GM23338 (cell line): ENCODE measurements around the gene OR12D1. TPM values are rescaled to one million over a fixed set of nuclear protein-coding genes. Genes with fewer than 3 reads are reported as not detected.

Experiments
- ATAC-seq: fragments of 200-7000 bp; cut with Tn5 transposase; 3 replicates; pipeline ENCODE4 v1.9.1; 2020
- DNase-seq: peaks from one replicate; pipeline ENCODE4 v3.0.0-alpha.2; 2015; ENCODE audit warnings: low spot score
- H2AFZ ChIP-seq: fragments of 200-600 bp; sonication (generic); 2 replicates; pipeline ENCODE4 v1.8.0; 2016; ENCODE audit warnings: antibody characterized with exemption, mild to moderate bottlenecking, moderate library complexity
- H3F3A ChIP-seq: fragments of 200-600 bp; sonication (generic); replicated peaks from 2 replicates; pipeline ENCODE4 v1.8.0; 2017; ENCODE audit warnings: antibody characterized with exemption, mixed run types, low read depth
- H3K27ac ChIP-seq: fragments of 200-600 bp; sonication (generic); 2 replicates; pipeline ENCODE4 v1.6.1; 2016; ENCODE audit warnings: low read depth
- H3K27me3 ChIP-seq: fragments of 200-600 bp; sonication (generic); 2 replicates; pipeline ENCODE4 v1.8.0; 2016; ENCODE audit warnings: mild to moderate bottlenecking, mixed run types, moderate library complexity; ENCODE audit not compliant: insufficient read depth
- H3K36me3 ChIP-seq: fragments of 200-600 bp; sonication (generic); 2 replicates; pipeline ENCODE4 v1.8.0; 2016; ENCODE audit warnings: mild to moderate bottlenecking; ENCODE audit not compliant: insufficient read depth
- H3K4me1 ChIP-seq: fragments of 200-600 bp; sonication (generic); 2 replicates; pipeline ENCODE4 v1.8.0; 2016; ENCODE audit warnings: mild to moderate bottlenecking, moderate library complexity; ENCODE audit not compliant: insufficient read depth
- H3K4me2 ChIP-seq: fragments of 200-600 bp; sonication (generic); 2 replicates; pipeline ENCODE4 v1.7.1; 2017; ENCODE audit warnings: mixed run types
- H3K4me3 ChIP-seq: fragments of 200-600 bp; sonication (generic); 2 replicates; pipeline ENCODE4 v1.6.1; 2016; ENCODE audit warnings: mixed run types
- H3K79me2 ChIP-seq: fragments of 200-600 bp; sonication (generic); replicated peaks from 2 replicates; pipeline ENCODE4 v1.8.0; 2017; ENCODE audit warnings: mild to moderate bottlenecking; ENCODE audit not compliant: insufficient read depth
- H3K9me2 ChIP-seq: fragments of 200-600 bp; sonication (generic); 2 replicates; pipeline ENCODE4 v1.8.0; 2017; ENCODE audit not compliant: insufficient read depth
- H4K20me1 ChIP-seq: fragments of 200-600 bp; sonication (generic); replicated peaks from 2 replicates; pipeline ENCODE4 v1.8.0; 2017; ENCODE audit warnings: mild to moderate bottlenecking; ENCODE audit not compliant: insufficient read depth
- H3K27ac Mint-ChIP-seq: 2 replicates; pipeline ENCODE4 v1.8.0; 2020; ENCODE audit warnings: inconsistent platforms, mild to moderate bottlenecking, moderate library complexity, mixed read lengths
- H3K27me3 Mint-ChIP-seq: 3 replicates; pipeline ENCODE4 v1.8.0; 2022; ENCODE audit warnings: low read depth, mild to moderate bottlenecking, moderate library complexity, mixed read lengths, inconsistent platforms; ENCODE audit not compliant: insufficient read depth, poor library complexity
- H3K36me3 Mint-ChIP-seq: 3 replicates; pipeline ENCODE4 v1.8.0; 2021; ENCODE audit warnings: low read depth, mild to moderate bottlenecking, inconsistent platforms, moderate library complexity, mixed read lengths
- H3K4me1 Mint-ChIP-seq: 3 replicates; pipeline ENCODE4 v1.8.0; 2020; ENCODE audit warnings: mild to moderate bottlenecking, inconsistent platforms, mixed read lengths
- H3K4me3 Mint-ChIP-seq: 3 replicates; pipeline ENCODE4 v1.8.0; 2021; ENCODE audit warnings: moderate library complexity, mild to moderate bottlenecking, inconsistent platforms, mixed read lengths
- H3K9me3 Mint-ChIP-seq: 3 replicates; pipeline ENCODE4 v1.8.0; 2020; ENCODE audit warnings: moderate library complexity, mild to moderate bottlenecking, inconsistent platforms, mixed read lengths
- CREB1 ChIP-seq: fragments of 250-450 bp; sonication (Bioruptor Pico); IDR thresholded peaks from 2 replicates; pipeline ENCODE4 v1.5.0; 2020; ENCODE audit warnings: low read depth, mild to moderate bottlenecking, moderate library complexity
- EZH2 ChIP-seq: fragments of 200-600 bp; sonication (generic); IDR thresholded peaks from one replicate; pipeline ENCODE4 v1.8.0; 2017; ENCODE audit warnings: antibody characterized with exemption, mild to moderate bottlenecking, low read depth; ENCODE audit not compliant: unreplicated experiment
- EZH2phosphoT487 ChIP-seq: fragments of 200-600 bp; sonication (generic); IDR thresholded peaks from one replicate; pipeline ENCODE4 v1.8.1; 2018; ENCODE audit warnings: antibody characterized with exemption; ENCODE audit not compliant: unreplicated experiment
- JUNB ChIP-seq: IDR thresholded peaks from one replicate; pipeline ENCODE4 v1.6.1; 2016; ENCODE audit warnings: antibody characterized with exemption; ENCODE audit not compliant: unreplicated experiment
- NANOG ChIP-seq: IDR thresholded peaks from 2 replicates; pipeline ENCODE4 v1.6.1; 2016; ENCODE audit warnings: antibody characterized with exemption, borderline replicate concordance
- POLR2AphosphoS5 ChIP-seq: IDR thresholded peaks from 2 replicates; pipeline ENCODE4 v1.6.1; 2016; ENCODE audit warnings: antibody characterized with exemption, low read depth
- STAT1 ChIP-seq: IDR thresholded peaks from one replicate; pipeline ENCODE4 v1.6.1; 2016; ENCODE audit warnings: antibody characterized with exemption; ENCODE audit not compliant: unreplicated experiment
- ZNF114 ChIP-seq: fragments of 250-450 bp; sonication (Bioruptor Pico); IDR thresholded peaks from 2 replicates; pipeline ENCODE4 v1.5.0; 2020; ENCODE audit warnings: mild to moderate bottlenecking, moderate library complexity
- ZNF331 ChIP-seq: fragments of 250-450 bp; sonication (Bioruptor Pico); IDR thresholded peaks from 2 replicates; pipeline ENCODE4 v1.5.0; 2020; ENCODE audit warnings: low read depth, mild to moderate bottlenecking, moderate library complexity
- ZNF462 ChIP-seq: fragments of 250-450 bp; sonication (Bioruptor Pico); IDR thresholded peaks from 2 replicates; pipeline ENCODE4 v1.5.0; 2020; ENCODE audit warnings: mild to moderate bottlenecking, moderate library complexity
- polyA plus RNA-seq: library from polyadenylated mRNA; unstranded; fragments of >200 nt; fragmentation: Nextera tagmentation; extraction: Ambion mirVana; gene quantifications from 2 replicates; pipeline ENCODE4 v1.2.1, GENCODE V29; 2016
- total RNA-seq: library from RNA; depleted of rRNA; stranded (reverse); fragments of >200 nt; shearing (Covaris generic); gene quantifications from 2 replicates; pipeline ENCODE4 v1.2.3, GENCODE V29; 2014
- TF ChIP-seq, protein P1 (sequence below), 2 experiments: fragments of 200-600 bp in 1 of 2; sonication (generic) in 1 of 2; conservative IDR thresholded peaks; 2 replicates each; pipeline versions ENCODE4 v1.5.1 to v1.6.1; 2016 to 2017; ENCODE audit warnings: antibody characterized with exemption in 2 of 2, low read depth in 2 of 2, mild to moderate bottlenecking in 2 of 2, moderate library complexity in 1 of 2
- TF ChIP-seq, protein P2 (sequence below): IDR thresholded peaks from one replicate; pipeline ENCODE4 v1.6.1; 2018; ENCODE audit warnings: antibody characterized with exemption; ENCODE audit not compliant: unreplicated experiment
- TF ChIP-seq, protein P3 (sequence below): IDR thresholded peaks from 2 replicates; pipeline ENCODE4 v1.6.1; 2016; ENCODE audit warnings: antibody characterized with exemption

Gene OR12D1
- total and polyA plus RNA-seq, 2 experiments from 2014 or later, result not detected

DNA sequence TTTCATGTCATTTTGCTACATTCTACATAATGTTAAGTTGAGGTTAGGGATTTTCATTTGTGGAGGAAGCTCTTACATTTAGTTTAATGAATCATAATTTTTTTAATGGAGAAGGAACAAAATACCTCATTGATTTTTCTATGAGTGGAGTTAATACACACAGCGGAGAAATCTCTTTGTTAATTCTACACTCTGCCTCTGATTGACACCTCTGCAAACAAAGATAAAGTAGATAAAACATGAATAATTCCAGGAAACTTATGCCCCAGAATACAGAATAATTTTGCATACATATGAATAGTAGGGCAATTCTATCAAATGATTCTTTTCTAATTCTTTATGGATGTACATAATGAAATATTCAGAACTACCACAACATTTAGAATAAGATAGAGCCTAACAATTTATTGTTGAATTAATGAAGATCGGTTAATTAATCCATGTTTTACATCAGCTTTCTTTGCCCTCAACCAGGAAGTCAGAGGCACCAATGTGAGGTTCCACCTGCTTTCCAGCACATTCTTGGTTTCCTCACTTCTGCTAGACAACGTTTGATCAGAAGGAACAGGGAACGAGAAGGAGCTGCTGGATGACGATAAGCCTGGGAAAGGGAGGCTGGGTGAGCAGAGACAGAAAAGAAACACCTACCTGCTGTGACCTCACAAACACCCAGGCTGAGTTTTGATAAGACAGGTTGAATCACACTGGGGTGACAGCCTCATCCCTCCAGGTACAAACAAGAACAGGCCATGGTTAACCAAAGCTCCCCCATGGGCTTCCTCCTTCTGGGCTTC is 46.5 kb downstream of the OR12D1 start:
- Histone ChIP-seq H3K4me1 (no peaks in the 10 kb centered on the region), H3K79me2 (no peaks in the 10 kb centered on the region), H3K27ac (no peak overlapping the region), H3K4me3 (no peak overlapping the region), H3K36me3 (no peaks in the 10 kb centered on the region), H3K27me3 (no peaks in the 10 kb centered on the region), H2AFZ (no peak overlapping the region), H3K9me2 (peaks cover 19% of the 10 kb centered on the region), H3K4me2 (no peak overlapping the region), H4K20me1 (no peaks in the 10 kb centered on the region), H3F3A (no peaks in the 10 kb centered on the region)
- Mint-ChIP-seq H3K4me3 (no peak overlapping the region), H3K4me1 (0 out of 3 replicates have a peak, but pooled peaks cover 2% of the 10 kb centered on the region), H3K9me3 (no peaks in the 10 kb centered on the region), H3K27me3 (peaks cover 2% of the 10 kb centered on the region), H3K36me3 (no peaks in the 10 kb centered on the region), H3K27ac (no peak overlapping the region)
- ATAC-seq (no peak), DNase-seq (no peak)
- TF ChIP-seq STAT1 (no peak), NANOG (no peak), EZH2phosphoT487 (no peak), ZNF114 (CRISPR knock-in tag) (no peak), CREB1 (CRISPR knock-in tag) (no peak), EZH2 (no peak), ZNF331 (no peak), POLR2AphosphoS5 (no peak), ZNF462 (CRISPR knock-in tag) (no peak), JUNB (no peak)
- TF ChIP-seq, protein P1, sequence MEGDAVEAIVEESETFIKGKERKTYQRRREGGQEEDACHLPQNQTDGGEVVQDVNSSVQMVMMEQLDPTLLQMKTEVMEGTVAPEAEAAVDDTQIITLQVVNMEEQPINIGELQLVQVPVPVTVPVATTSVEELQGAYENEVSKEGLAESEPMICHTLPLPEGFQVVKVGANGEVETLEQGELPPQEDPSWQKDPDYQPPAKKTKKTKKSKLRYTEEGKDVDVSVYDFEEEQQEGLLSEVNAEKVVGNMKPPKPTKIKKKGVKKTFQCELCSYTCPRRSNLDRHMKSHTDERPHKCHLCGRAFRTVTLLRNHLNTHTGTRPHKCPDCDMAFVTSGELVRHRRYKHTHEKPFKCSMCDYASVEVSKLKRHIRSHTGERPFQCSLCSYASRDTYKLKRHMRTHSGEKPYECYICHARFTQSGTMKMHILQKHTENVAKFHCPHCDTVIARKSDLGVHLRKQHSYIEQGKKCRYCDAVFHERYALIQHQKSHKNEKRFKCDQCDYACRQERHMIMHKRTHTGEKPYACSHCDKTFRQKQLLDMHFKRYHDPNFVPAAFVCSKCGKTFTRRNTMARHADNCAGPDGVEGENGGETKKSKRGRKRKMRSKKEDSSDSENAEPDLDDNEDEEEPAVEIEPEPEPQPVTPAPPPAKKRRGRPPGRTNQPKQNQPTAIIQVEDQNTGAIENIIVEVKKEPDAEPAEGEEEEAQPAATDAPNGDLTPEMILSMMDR (conservative IDR thresholded peaks at IDR 0.05; ENCODE audit: low read depth in 2 of 2), result no peak
- TF ChIP-seq, protein P2, sequence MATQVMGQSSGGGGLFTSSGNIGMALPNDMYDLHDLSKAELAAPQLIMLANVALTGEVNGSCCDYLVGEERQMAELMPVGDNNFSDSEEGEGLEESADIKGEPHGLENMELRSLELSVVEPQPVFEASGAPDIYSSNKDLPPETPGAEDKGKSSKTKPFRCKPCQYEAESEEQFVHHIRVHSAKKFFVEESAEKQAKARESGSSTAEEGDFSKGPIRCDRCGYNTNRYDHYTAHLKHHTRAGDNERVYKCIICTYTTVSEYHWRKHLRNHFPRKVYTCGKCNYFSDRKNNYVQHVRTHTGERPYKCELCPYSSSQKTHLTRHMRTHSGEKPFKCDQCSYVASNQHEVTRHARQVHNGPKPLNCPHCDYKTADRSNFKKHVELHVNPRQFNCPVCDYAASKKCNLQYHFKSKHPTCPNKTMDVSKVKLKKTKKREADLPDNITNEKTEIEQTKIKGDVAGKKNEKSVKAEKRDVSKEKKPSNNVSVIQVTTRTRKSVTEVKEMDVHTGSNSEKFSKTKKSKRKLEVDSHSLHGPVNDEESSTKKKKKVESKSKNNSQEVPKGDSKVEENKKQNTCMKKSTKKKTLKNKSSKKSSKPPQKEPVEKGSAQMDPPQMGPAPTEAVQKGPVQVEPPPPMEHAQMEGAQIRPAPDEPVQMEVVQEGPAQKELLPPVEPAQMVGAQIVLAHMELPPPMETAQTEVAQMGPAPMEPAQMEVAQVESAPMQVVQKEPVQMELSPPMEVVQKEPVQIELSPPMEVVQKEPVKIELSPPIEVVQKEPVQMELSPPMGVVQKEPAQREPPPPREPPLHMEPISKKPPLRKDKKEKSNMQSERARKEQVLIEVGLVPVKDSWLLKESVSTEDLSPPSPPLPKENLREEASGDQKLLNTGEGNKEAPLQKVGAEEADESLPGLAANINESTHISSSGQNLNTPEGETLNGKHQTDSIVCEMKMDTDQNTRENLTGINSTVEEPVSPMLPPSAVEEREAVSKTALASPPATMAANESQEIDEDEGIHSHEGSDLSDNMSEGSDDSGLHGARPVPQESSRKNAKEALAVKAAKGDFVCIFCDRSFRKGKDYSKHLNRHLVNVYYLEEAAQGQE, result no peak
- TF ChIP-seq, protein P3, sequence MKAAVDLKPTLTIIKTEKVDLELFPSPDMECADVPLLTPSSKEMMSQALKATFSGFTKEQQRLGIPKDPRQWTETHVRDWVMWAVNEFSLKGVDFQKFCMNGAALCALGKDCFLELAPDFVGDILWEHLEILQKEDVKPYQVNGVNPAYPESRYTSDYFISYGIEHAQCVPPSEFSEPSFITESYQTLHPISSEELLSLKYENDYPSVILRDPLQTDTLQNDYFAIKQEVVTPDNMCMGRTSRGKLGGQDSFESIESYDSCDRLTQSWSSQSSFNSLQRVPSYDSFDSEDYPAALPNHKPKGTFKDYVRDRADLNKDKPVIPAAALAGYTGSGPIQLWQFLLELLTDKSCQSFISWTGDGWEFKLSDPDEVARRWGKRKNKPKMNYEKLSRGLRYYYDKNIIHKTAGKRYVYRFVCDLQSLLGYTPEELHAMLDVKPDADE, result no peak
